Mucosa of rectum (tissue), 2 donors: ENCODE data around the gene SAE1.

Source experiments
- H3K27ac ChIP-seq, 2 donors: one replicate each; pipeline ENCODE4 v1.7.0; 2013; ENCODE audit warnings: inconsistent platforms in 2 of 2, low read depth in 2 of 2, low read length in 2 of 2
- H3K27me3 ChIP-seq, 2 donors: one replicate each; pipeline ENCODE4 v1.7.0; 2013; ENCODE audit warnings: low read length in 2 of 2; ENCODE audit not compliant: control insufficient read depth in 2 of 2, insufficient read depth in 2 of 2
- H3K36me3 ChIP-seq, 2 donors: one replicate each; pipeline ENCODE4 v1.7.0; 2013; ENCODE audit warnings: low read length in 2 of 2; ENCODE audit not compliant: control insufficient read depth in 2 of 2, insufficient read depth in 2 of 2
- H3K4me1 ChIP-seq, 2 donors: one replicate each; pipeline ENCODE4 v1.7.0; 2013; ENCODE audit warnings: low read length in 2 of 2, mild to moderate bottlenecking in 1 of 2; ENCODE audit not compliant: control insufficient read depth in 2 of 2, insufficient read depth in 2 of 2
- H3K4me3 ChIP-seq, 2 donors: one replicate each; pipeline ENCODE4 v1.7.0; 2013; ENCODE audit warnings: low read length in 2 of 2
- H3K9ac ChIP-seq, 2 donors: one replicate each; pipeline ENCODE4 v1.7.0; 2013; ENCODE audit warnings: low read length in 2 of 2, low read depth in 1 of 2, mild to moderate bottlenecking in 1 of 2
- H3K9me3 ChIP-seq, 2 donors: one replicate each; pipeline ENCODE4 v1.7.0; 2013; ENCODE audit warnings: low read length in 2 of 2; ENCODE audit not compliant: control insufficient read depth in 2 of 2
- donor health status: healthy.
- donor health status: Normal muscosa, but diverticular disease.

SAE1 gene

DNA sequence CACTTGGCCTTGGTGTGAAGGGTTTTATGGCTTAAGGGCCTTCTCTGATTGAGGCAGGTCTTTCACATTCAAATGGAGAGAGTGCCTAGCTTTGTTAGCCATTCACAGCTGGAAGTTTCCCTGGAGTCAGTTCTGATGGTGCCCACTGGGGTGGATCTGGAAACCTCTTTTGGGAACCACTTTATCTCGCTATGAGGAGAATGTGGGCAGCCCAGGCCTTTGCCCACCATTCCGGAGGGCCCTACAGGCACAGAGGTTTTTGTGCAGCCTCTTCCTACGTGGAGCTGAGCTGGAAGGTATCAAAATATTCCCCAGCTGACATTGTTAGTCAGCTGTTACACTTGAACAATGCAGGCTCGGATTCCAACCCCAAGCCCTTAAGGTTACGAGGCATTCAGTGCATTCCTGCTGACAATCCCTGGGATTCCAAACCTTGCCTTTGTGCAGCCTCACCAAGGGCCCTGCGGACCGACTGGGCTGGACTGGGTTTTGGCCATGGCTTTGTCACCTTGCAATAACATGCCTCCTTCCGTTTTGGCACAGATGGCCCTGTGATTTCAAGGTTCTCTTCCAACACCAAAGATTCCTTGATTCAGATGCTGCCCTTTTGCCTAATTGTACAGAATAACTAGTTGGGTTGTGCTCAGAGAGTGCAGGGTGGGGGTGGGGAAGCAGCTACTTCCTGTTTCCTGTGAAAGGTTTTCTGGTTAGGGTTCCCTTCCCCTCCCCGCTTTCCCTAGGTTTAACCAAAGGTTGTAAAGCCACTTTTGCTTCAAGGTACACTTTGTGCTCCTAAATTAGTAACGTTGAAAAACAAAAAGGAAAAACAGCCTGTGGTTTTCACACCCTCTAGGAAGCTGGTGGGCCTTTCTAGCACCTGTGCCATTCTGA, 27.0 kb downstream of the SAE1 start:
- Histone ChIP-seq H3K4me1 (peaks cover 35 to 41% of the 10 kb centered on the region in 2 donors), H3K27me3 (no peaks in the 10 kb centered on the region), H3K4me3 (peak overlapping the region in 1 of 2 donors; percentile 10)

DNA sequence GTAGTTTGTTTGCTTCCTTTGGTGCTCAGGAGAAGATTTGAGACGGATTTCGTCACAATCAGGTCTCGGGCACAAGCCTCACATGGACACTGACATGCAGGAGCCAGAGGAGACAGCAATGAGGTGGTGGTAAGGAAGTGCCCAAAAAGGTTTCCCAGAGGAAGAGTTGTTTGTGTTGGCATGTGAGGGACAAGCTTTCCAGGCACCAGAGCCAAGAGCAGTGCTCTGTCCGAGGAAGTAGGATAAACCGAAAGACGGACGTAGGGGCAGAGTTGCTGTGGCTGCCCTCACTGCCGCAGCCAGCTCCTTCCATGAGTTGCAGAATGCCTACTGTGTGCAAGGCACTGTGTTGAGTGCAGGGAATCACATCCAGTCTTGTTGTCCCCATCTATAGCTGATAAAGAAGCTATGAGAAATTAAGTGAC, 27.7 kb downstream of the SAE1 start:
- Histone ChIP-seq H3K36me3 (peaks cover under 1 to 16% of the 10 kb centered on the region in 2 donors), H3K27ac (peak overlapping the region; percentile 82 to 85), H3K9me3 (no peaks in the 10 kb centered on the region), H3K9ac (peak overlapping the region; percentile 34 to 42), H3K27me3 (no peaks in the 10 kb centered on the region), H3K4me1 (peaks cover 31 to 36% of the 10 kb centered on the region in 2 donors), H3K4me3 (peak overlapping the region; percentile 10 to 18)

More for the DNA sequence above, 27.0 kb downstream of the SAE1 start:
- Histone ChIP-seq H3K9ac (peak overlapping the region; percentile 35 to 42), H3K9me3 (no peaks in the 10 kb centered on the region), H3K36me3 (peaks cover 4 to 20% of the 10 kb centered on the region in 2 donors), H3K27ac (peak overlapping the region; percentile 82 to 85)

DNA sequence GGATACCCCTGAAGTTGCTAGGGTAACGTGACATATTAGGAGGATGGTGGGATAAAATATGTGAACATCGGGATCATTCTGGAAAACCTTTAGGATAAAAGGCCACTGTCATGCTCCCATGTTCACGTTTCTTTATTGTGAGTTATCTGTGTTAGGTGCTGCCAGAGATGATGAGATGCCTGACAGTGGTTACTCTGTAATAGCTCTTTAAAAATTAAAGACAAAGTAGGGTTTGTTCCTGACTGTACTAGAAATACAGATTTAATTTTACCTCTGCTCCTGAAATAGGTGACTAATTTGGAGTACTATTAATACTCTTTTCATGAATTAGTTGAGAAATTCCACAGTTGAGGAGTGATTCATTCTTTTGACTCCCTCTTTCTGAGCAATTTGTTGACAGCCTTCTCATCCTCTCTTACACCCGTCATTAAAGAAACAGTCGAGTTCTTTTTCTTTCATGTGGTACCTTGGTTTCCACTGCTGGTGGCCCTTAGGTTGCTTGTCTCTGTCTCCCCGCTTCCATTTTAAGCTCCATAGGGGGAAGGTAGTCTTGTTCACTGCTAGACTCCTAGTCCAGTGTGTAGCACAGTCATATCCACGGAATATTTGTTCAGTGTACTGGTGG, 28.4 kb downstream of the SAE1 start:
- peaks cover 0 to 14% of the 10 kb centered on the region in 2 donors for H3K36me3 ChIP-seq
- H3K4me1 ChIP-seq, result peaks cover 30 to 35% of the 10 kb centered on the region in 2 donors
- H3K9ac ChIP-seq, result peak overlapping the region in 1 of 2 donors; percentile 34
- peak overlapping the region; percentile 82 to 85 for H3K27ac ChIP-seq
- no peaks in the 10 kb centered on the region for H3K27me3 ChIP-seq
- H3K4me3 ChIP-seq, result no peak overlapping the region
- no peaks in the 10 kb centered on the region for H3K9me3 ChIP-seq

DNA sequence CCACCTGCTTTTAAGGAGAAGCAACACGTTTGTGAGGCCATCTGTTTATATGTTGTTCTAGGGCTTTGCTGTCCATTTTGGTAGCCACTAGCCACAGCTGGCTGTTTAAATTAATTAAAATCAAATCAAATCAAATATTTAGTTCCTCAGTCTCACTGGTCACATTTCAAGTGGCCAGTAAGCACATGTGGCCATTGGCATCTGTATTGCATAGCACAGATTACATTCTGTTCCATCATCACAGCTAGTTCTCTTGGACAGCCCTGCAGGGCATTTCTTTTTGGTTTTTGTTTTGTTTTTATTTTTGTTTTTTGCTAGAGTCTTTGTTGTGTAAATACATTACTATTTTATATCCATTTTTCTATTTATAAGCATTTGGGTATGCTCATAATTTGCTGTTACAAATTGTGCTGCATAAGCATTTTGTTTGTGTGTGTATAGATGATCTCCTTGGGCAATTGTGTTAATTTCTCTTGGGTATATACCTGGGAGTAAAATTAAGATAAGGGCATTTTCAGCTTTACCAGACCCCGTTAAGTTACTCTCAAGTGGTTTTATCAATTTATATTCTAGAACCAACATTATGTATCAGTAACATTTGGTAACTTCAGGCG, 31.3 kb downstream of the SAE1 start:
- no peak overlapping the region for H3K4me3 ChIP-seq

GRCh38 chr19:47168065-47168464, 37.4 kb downstream of the SAE1 start:
- Histone ChIP-seq H3K27ac (no peak overlapping the region), H3K9ac (no peak overlapping the region), H3K4me3 (no peak overlapping the region), H3K4me1 (no peaks in the 10 kb centered on the region), H3K36me3 (peaks cover 11 to 35% of the 10 kb centered on the region in 2 donors), H3K27me3 (no peaks in the 10 kb centered on the region), H3K9me3 (no peaks in the 10 kb centered on the region)

More for the DNA sequence above, 31.3 kb downstream of the SAE1 start:
- Histone ChIP-seq H3K4me1 (peaks cover 18 to 24% of the 10 kb centered on the region in 2 donors), H3K27me3 (no peaks in the 10 kb centered on the region), H3K36me3 (peaks cover 3 to 18% of the 10 kb centered on the region in 2 donors), H3K9me3 (no peaks in the 10 kb centered on the region), H3K27ac (no peak overlapping the region), H3K9ac (no peak overlapping the region)

DNA sequence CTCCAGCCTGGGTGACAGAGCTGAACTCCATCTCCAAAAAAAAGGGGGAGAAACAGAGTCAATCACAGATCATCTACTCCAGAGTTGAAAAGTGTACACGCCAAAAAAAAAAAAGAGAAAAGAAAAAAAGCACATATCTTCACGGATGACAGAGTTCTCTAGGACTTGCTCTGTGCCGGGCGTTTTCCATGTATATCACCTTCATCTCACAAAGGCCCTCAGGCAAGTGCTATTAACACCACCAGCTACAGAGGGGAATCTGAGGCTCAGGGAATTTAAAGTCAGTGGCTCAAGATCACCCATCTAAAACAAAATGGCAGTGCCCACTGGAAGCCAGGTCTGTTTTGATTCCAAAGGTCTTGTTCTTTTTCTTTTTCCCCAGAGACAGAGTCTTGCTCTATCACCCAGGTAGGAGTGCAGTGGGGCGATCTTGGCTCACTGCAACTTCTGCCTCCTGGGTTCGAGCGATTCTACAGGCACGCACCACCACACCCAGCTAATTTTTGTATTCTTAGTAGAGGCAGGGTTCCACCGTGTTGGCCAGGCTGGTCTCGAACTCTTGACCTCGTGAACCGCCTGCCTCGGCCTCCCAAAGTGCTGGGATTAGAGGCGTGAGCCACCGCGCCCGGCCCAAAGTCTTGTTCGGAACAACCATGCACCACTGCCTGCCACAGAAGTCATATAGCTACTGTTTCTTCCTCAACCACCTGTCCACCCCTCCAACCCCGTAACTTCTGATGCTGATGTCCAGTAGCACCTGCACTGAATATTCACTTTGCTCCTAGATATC, 42.2 kb downstream of the SAE1 start:
- Histone ChIP-seq H3K4me3 (no peak overlapping the region), H3K27me3 (no peaks in the 10 kb centered on the region), H3K36me3 (peaks cover 8 to 30% of the 10 kb centered on the region in 2 donors), H3K27ac (no peak overlapping the region), H3K4me1 (peaks cover 3 to 4% of the 10 kb centered on the region in 2 donors), H3K9me3 (no peaks in the 10 kb centered on the region), H3K9ac (no peak overlapping the region)

DNA sequence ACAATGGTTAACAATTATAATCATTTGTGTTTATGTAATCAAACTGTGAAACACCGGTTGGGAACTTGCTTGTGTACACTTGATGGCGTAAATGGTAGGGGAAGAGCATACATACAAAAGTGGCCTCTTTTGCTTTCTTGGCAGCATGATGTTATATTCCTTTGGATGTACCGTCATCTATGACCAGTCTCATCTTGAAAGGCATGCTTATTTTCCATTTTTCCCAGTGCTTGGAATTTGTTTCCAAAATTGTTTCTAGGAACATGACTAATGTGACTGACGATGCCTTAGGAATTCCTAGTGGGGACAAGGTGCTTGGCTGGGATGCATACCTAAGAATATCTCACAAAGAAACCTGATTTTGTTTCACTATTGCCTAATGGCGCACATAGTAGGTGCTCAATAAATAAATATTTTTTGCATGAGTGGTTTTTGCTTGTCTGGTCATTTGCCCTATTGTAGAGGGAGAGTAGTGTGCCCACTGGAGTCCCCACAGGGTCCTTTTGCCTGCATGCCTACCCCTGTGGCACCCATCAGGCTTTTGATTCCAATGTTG, 45.5 kb downstream of the SAE1 start:
- no peaks in the 10 kb centered on the region for H3K9me3 ChIP-seq
- no peak overlapping the region for H3K9ac ChIP-seq
- peaks cover 3 to 14% of the 10 kb centered on the region in 2 donors for H3K36me3 ChIP-seq
- H3K27me3 ChIP-seq, result no peaks in the 10 kb centered on the region
- H3K27ac ChIP-seq, result peak overlapping the region in 1 of 2 donors; percentile 7
- H3K4me1 ChIP-seq, result peaks cover 3 to 4% of the 10 kb centered on the region in 2 donors
- H3K4me3 ChIP-seq, result no peak overlapping the region

DNA sequence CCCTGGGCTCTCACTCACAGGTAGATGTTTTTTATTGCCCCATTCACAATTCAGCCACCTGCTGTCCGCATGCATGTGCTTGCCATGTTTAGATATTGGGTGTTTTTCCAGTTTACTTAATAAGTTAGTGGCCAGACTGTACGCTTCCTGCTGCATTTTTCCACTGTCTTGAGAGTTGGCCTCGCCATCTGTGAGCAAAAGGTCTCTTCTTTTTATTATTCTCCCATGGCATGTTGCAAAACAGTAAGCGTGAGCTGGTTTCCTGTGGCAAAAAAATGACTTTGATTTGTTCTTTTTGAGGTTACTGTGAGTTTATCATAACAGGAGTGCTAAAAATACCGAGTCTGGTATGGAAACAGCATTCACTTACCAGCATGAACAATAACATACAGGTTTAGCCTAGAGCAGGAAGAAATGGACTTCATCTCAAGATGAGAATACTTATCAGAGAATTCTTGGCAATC, 46.0 kb downstream of the SAE1 start:
- no peaks in the 10 kb centered on the region for H3K9me3 ChIP-seq
- H3K27me3 ChIP-seq, result no peaks in the 10 kb centered on the region
- peak overlapping the region; percentile 7 to 26 for H3K27ac ChIP-seq
- H3K9ac ChIP-seq, result no peak overlapping the region
- H3K4me1 ChIP-seq, result peaks cover 3 to 4% of the 10 kb centered on the region in 2 donors
- no peak overlapping the region for H3K4me3 ChIP-seq
- peaks cover 3 to 14% of the 10 kb centered on the region in 2 donors for H3K36me3 ChIP-seq

- H3K4me3 ChIP-seq, result no peak overlapping the region
- no peaks in the 10 kb centered on the region for H3K27me3 ChIP-seq
- no peak overlapping the region for H3K9ac ChIP-seq
- peaks cover 3 to 11% of the 10 kb centered on the region in 2 donors for H3K36me3 ChIP-seq
- H3K27ac ChIP-seq, result no peak overlapping the region
- peaks cover 4 to 11% of the 10 kb centered on the region in 2 donors for H3K4me1 ChIP-seq
- no peaks in the 10 kb centered on the region for H3K9me3 ChIP-seq
Measured at GRCh38 chr19:47179653-47180310, 49.1 kb downstream of the SAE1 start.
